Colonic mucosa (tissue), 4 donors: ENCODE data around the gene WDR90. TPM values are rescaled to one million over a fixed set of nuclear protein-coding genes. Genes with fewer than 3 reads are reported as not detected.

Experiments
- DNase-seq: peaks from one replicate; pipeline ENCODE4 v3.0.0-alpha.2; 2020
- H3K27ac ChIP-seq: fragments of 200-600 bp; one replicate; pipeline ENCODE4 v1.8.0; 2021
- H3K27me3 ChIP-seq: fragments of 200-600 bp; one replicate; pipeline ENCODE4 v1.8.0; 2021
- H3K36me3 ChIP-seq: fragments of 200-600 bp; one replicate; pipeline ENCODE4 v1.8.0; 2021
- H3K4me1 ChIP-seq: fragments of 200-600 bp; one replicate; pipeline ENCODE4 v1.8.0; 2021; ENCODE audit warnings: mild to moderate bottlenecking
- H3K4me3 ChIP-seq: fragments of 200-600 bp; one replicate; pipeline ENCODE4 v1.8.0; 2021
- H3K9ac ChIP-seq, 2 donors: one replicate each; pipeline ENCODE4 v1.7.0; 2013; ENCODE audit warnings: control low read depth in 2 of 2, low read depth in 2 of 2, low read length in 2 of 2
- H3K9me3 ChIP-seq: fragments of 200-600 bp; one replicate; pipeline ENCODE4 v1.8.0; 2021
- intact Hi-C: fragments of 100-400 bp; cut with DNase I; formaldehyde crosslinking; loops from one replicate; pipeline ENCODE4 v1.14.1; 2022
- total RNA-seq, 2 donors: library from RNA; stranded (reverse); fragmentation: NEBNext Ultra II Directional in 1 of 2; extraction: Animal tissue kit (Norgen Biotek cat#: 25700) in 1 of 2; gene quantifications; one replicate each; pipeline ENCODE4 v1.2.1, GENCODE V29; 2021
- TF ChIP-seq, protein P1 (sequence below): fragments of 200-600 bp; IDR thresholded peaks from one replicate; pipeline ENCODE4 v1.8.0; 2022; ENCODE audit warnings: antibody characterized with exemption, mild to moderate bottlenecking
- donor health status: healthy.
- donor health status: DM: no; HTN: no; CAD: no.
- donor health status: DM: no; HTN: no; CAD: no.

Gene WDR90
- total RNA-seq, 2 donors from 2014 or later = 25.1 to 122 TPM

DNA sequence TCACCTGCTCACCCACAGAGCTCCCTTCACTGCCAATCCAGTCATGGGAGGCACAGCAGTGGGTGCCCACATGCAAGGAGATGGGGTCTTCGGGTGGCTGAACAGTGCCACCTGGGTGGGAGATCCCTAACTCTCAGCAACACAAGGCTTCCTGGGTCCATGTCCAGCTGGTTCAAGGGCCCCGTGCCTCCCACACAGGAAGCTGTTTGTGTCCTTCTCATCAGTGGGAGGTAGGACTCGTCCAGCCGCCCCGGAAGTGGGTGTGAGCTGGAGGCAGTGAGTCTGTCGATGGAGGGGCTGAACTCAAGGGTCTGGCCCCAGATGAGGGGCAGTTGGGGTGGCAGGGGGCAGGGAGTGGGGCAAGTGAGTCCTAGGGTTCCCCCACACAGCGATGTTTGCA, 54.9 kb downstream of the WDR90 start:
- Histone ChIP-seq H3K9me3 (no peaks in the 10 kb centered on the region), H3K36me3 (no peaks in the 10 kb centered on the region), H3K4me3 (no peak overlapping the region), H3K9ac (no peak overlapping the region), H3K4me1 (no peaks in the 10 kb centered on the region), H3K27me3 (peaks cover 73% of the 10 kb centered on the region), H3K27ac (no peak overlapping the region)
- intact Hi-C loops = no loop called here
- DNase-seq = no peak
- TF ChIP-seq, protein P1, sequence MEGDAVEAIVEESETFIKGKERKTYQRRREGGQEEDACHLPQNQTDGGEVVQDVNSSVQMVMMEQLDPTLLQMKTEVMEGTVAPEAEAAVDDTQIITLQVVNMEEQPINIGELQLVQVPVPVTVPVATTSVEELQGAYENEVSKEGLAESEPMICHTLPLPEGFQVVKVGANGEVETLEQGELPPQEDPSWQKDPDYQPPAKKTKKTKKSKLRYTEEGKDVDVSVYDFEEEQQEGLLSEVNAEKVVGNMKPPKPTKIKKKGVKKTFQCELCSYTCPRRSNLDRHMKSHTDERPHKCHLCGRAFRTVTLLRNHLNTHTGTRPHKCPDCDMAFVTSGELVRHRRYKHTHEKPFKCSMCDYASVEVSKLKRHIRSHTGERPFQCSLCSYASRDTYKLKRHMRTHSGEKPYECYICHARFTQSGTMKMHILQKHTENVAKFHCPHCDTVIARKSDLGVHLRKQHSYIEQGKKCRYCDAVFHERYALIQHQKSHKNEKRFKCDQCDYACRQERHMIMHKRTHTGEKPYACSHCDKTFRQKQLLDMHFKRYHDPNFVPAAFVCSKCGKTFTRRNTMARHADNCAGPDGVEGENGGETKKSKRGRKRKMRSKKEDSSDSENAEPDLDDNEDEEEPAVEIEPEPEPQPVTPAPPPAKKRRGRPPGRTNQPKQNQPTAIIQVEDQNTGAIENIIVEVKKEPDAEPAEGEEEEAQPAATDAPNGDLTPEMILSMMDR = no peak

DNA sequence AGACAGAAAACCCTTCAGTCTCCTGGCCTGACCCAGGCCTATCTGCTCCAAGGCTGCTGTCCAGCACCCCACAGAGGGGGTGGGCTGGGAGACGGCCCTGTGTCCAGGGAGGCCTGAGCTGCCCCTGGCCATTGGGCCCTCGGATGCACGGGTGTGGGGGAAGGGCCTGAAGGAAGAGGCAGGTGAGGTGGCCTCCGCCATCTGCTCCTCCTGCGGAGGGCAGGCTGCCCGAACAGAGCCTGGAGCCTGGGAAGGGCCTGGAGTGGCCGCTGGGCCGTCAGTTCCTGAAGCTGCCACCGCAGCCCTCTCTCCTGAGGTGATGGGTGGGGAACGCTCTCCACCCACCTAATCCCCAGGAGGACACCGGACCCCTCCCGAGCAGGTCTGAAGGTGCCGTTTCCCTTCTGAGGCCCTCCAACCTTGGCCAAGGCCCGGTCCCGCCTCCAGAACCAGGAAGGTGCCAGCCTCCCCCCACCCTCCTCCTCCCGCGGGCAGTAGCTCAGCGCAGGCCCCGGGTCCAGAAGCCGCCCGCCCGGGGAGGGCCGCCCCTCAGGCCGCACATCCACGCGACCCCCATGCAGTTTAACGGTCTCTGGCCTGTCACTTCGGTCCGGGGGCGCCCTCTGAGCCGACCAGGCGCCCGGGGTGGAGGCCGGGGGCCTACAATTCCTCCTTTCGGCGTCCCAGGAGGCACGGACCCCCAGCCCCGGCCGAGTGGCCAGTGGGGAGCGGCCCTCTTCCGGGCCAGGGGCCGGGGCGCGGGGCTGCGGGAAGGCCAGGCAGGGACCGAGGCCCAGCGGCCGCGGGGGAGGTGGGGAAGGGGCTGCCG, 55.6 kb downstream of the WDR90 start:
- H3K27ac ChIP-seq = no peak overlapping the region
- no peak for DNase-seq
- peaks cover 76% of the 10 kb centered on the region for H3K27me3 ChIP-seq
- no peaks in the 10 kb centered on the region for H3K4me1 ChIP-seq
- TF ChIP-seq, protein P1 = no peak
- no peak overlapping the region for H3K4me3 ChIP-seq
- intact Hi-C loops = no loop called here
- H3K9me3 ChIP-seq = no peaks in the 10 kb centered on the region
- H3K9ac ChIP-seq = no peak overlapping the region
- no peaks in the 10 kb centered on the region for H3K36me3 ChIP-seq

DNA sequence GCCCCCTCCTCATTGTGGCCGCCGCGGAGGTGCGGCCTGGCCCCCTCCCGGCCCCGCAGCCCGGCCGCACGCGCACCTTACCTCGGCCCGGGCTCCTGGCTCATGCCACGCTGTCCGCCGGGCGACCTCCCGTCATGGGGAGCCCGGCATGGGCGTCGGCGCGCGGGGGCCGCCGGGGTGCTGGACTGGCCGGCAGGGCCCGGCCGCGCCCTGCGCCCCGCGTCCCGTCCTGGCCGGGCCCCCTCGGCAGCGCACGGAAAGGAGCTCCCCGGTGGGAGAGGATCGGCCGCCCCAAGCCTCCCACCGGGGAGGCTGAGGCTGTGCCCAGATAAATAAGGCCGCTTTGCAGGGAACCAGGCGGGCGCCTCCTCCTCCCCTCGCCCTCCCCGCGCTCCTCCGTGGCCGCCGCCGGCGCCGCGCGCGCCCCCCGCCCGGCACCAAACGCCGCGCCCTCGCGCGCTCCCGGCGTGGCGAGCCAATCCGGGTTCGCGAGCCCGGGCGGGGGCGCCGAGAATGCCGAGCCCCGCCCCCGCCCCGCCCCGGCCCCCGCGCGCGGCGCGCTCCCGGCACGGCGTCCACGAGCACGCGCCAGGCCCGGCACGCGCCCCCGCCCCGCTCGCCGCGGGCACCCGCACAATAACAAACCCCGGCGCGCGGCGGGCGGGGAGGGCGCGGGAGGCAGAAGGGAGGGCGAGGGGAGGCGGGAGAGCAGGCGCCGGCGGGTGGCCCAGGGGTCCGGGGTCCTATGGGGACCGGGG, 56.4 kb downstream of the WDR90 start, which contains the start of gene FBXL16:
Gene FBXL16 (minus strand): TSS at position 371 of the 758 bp plus-strand sequence. CDS start 8,396 bp downstream, outside the sequence.
- Histone ChIP-seq H3K4me1 (no peaks in the 10 kb centered on the region), H3K4me3 (no peak within 1 kb of the TSS)
- intact Hi-C loops = no loop called here

DNA sequence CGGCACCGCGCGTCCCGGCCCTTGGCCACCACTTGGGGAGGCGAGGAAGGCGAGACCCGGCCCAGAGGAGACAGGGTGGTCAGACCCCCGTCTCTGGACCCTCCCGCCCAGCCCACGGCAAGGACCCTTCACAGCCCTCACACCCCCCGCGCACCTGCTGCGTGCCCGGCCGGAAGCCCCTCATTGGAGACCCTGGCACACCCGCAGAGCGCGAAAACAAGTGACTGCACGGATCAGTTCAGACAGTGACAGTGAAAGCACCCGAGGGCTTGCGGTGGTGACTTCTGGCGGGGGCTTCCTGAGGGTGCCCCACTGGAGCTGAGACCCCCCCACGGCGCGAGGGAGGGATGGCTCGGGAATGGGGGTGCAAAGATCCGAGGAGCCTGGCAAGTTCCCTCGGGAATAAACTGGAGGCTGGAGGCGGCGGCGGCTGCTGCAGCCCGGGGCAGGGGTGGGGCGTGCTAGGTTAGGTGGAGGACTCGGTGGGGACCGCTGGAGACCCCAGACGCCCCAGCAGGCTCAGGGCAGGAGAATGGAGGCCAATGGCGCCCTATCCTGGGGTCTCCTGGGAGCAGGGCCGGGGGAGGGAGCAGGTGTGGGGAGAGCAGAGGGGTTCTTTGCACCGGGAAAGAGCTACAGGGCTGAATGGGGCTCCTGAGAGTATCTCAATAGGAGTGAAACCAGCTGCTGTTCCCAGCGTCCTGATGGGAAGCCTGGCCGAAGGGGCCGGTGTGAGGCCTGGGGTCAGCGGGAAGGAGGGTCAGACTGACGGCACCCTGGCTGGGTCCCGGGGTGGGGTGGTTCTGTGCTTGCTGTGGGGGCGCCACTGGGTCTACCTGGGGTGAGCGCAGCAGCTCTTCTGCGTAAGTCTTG, 57.3 kb downstream of the WDR90 start:
- intact Hi-C loops = no loop called here
- Histone ChIP-seq H3K4me1 (no peaks in the 10 kb centered on the region), H3K9me3 (no peaks in the 10 kb centered on the region), H3K27ac (no peak overlapping the region), H3K36me3 (no peaks in the 10 kb centered on the region), H3K9ac (no peak overlapping the region), H3K4me3 (no peak overlapping the region), H3K27me3 (peaks cover 75% of the 10 kb centered on the region)
- TF ChIP-seq, protein P1 = no peak
- DNase-seq = no peak

More for the DNA sequence above, 56.4 kb downstream of the WDR90 start, which contains the start of gene FBXL16:
- H3K9ac ChIP-seq = no peak within 1 kb of the TSS
- H3K9me3 ChIP-seq = no peaks in the 10 kb centered on the region
- TF ChIP-seq, protein P1 = no peak
- no peak within 1 kb of the TSS for H3K27ac ChIP-seq
- H3K27me3 ChIP-seq = peaks cover 76% of the 10 kb centered on the region
- H3K36me3 ChIP-seq = no peaks in the 10 kb centered on the region
- DNase-seq = no peak

DNA sequence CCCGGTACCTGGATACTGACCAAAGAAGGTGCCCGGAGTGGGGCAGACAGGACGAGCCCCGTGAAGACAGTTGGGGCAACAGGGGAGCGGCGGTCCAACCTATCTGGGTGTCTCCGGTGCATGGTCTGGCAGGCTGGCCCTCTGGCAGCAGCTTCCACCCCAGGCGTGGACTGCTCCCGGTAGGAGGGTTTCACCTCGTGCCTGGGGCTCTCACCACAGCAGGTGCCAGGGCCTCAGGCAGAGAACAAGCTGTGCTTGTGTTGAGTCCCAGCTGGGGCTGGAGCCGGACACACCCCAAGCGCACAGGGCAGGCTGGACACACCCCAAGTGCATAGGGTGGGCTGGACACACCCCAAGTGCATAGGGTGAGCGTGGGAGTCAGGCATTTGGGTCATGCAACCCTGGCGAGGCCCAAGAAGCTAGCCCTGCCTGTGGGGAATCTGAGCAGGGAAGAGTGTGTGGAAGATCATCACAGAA, 57.9 kb downstream of the WDR90 start:
- Histone ChIP-seq H3K36me3 (no peaks in the 10 kb centered on the region), H3K4me1 (no peaks in the 10 kb centered on the region), H3K4me3 (no peak overlapping the region), H3K9me3 (no peaks in the 10 kb centered on the region), H3K9ac (no peak overlapping the region), H3K27me3 (peaks cover 70% of the 10 kb centered on the region), H3K27ac (no peak overlapping the region)
- intact Hi-C loops = no loop called here
- DNase-seq = no peak
- TF ChIP-seq, protein P1 = no peak
